ENCODE results near the gene ORAI1.
A peak's percentile ranks its signal among the peaks of the same experiment; 100 is the strongest.
"Not testable (repeated sequence)": the region's sequence is repeated elsewhere in the genome, so short reads cannot be mapped to it uniquely, and the experiment has no call there.

ORAI1 gene

GRCh38 chr12:121608301-121608700 lies 18.0 kb upstream of the ORAI1 start:
- DNase-seq, result no peak

DNA sequence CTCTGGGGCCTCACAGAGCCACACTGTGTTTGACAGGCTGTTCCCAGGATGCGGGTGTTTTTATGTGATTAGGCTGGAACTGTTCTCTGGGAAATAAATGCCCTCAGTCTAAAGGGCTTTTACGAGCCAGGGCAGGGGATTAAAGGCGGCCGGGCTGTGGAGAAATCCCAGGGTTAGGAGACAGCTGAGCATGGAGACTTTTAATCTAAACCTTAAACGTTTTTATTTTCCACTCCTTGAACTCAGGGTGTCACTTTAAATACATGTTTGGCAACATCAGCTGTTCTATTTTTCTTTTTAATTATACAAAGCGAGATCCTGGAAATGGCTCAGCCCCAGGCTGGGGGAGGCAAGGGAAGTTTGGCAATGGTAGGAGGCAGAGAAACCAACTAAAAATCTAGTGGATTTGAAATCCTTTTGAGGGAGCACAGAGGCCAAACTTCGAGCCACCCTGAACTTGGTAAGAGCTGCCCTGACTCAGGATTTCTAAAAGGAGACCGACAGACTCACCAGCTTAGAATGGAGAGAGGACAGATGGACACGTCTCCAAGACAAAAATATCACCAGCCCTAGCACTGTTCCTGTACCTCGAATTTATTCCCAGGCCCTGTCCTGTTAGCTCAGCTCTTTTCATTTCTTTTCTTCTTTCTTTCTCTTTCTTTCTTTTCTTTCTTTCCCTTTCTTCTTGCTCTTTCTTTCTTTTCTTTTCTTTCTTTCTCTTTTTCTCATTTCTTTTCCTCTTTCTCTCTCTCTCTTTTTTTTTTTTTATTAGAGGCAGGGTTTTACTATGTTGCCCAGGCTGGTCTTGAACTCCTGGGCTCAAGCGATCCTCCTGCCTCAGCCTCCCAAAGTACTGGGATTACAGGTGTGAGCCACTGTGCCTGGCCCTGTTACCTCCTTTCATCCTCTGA lies 15.8 kb upstream of the ORAI1 start:
- no peak for DNase-seq

DNA sequence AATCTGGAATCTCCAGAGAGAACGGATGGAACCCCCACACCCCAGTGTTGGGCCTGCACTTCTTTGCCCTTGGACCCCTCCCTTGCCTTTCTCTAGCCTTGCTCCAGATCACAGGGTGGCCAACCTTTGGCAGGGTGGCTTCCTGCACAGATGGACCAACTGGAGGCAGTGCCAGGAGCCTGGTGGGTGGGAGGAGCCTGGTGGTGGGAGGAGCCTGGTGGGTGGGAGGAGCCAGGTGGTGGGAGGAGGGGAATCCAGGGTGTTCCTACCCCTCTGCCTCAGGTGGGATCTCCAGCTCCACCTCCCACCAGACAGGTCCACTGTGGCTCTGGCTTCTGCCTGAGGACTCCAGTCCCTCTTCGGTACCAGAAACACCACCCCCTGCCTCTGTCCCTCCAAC lies 15.0 kb upstream of the ORAI1 start:
- DNase-seq, result no peak

DNA sequence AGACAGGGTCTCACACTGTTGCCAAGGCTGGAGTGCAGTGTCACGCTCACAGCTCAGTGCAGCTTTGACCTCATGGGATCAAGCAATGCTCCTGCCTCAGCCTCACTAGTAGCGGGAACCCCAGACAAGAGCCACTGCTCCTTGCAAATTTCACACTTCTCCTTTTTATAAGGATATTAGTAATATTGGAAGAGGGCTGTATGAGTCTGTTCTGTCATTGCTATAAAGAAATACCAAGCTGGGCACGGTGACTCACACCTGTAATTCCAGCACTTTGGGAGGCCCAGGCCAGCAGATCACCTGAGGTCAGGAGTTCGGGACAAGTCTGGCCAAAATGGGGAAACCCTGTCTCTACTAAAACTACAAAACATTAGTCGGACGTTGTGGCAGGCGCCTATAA lies 12.9 kb upstream of the ORAI1 start:
- DNase-seq, result no peak

GRCh38 chr12:121614872-121615467 lies 11.4 kb upstream of the ORAI1 start:
- DNase-seq, result no peak

DNA sequence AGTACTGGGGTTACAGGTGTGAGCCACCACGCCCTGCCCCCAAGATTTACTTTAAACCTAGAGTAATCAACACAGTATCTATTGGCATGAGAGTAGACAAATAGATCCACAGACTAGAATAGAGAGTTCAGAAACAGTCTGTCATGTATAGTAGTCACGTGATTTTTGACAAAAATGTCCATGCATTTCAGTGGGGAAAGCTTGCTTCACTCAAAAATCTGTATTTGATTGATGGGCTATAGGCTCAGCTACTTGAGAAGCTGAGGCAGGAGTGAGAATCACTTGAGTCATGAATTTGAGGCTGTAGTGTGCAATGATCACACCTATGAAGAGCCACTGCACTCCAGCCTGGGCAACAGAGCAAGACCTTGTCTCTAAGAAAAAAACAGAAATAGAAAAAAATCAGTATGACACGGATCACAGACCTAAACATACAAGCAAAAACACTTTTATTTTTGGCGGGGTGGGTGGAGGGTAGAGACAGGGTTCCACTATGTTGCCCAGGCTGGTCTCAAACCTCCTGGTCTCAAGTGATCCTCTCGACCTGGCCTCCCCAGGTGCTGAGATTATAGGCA lies 7.6 kb upstream of the ORAI1 start:
- no peak for DNase-seq

GRCh38 chr12:121620333-121620891 lies 5.9 kb upstream of the ORAI1 start:
- DNase-seq, result no peak

GRCh38 chr12:121626853-121627640 lies 717 bp downstream of the ORAI1 start:
- DNase-seq, result no peak

DNA sequence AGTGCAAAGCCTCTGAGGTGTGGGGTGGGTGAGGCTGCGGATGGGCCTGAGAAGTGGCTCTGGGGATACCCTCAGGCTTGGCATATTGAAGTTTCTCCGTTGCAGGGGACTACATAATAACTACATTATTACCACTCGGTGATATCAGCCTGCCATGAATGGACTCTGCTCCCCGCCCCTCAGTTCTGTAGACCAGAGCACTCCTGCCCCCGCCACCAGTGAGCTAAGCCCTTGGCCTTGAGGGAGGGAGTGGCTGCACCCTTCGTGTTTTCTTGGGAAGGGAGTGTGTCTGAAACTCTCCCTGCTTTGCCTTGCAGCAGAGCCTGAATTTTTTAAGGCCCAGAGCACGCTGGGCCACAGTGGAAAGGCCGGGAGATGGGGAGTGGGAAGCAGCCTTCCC lies 1.7 kb downstream of the ORAI1 start:
- no peak for DNase-seq

DNA sequence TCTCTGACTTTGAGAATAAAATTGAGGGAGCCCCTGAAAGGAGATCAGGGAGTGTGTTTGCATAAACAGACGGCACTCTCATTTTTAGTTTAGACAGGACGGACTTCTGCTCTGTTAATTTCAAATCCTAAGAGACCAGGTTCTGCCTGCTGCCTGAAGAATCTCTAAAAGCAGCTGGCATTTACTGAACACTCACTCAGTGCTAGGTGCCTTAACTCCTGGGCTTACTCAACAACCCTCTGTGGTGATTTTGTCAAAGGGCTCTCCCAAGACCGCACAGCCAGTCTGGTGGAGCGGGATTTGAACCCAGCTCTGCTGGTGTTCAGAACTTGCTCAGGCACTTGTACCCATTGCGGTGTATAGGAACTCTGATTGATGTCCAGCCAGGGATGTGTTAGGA lies 2.2 kb downstream of the ORAI1 start:
- no peak for DNase-seq

GRCh38 chr12:121630791-121631355 lies 4.5 kb downstream of the ORAI1 start:
- no peak for DNase-seq

GRCh38 chr12:121632069-121632970 lies 6.0 kb downstream of the ORAI1 start:
- DNase-seq, result peak in 1 of 2 experiments; percentile 73

DNA sequence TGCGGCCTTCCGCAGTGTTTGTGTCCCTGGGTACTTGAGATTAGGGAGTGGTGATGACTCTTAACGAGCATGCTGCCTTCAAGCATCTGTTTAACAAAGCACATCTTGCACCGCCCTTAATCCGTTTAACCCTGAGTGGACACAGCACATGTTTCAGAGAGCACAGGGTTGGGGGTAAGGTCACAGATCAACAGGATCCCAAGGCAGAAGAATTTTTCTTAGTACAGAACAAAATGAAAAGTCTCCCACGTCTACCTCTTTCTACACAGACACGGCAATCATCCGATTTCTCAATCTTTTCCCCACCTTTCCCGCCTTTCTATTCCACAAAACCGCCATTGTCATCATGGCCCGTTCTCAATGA lies 7.5 kb downstream of the ORAI1 start:
- not testable (repeated sequence) for DNase-seq

- DNase-seq, result no peak
Observed at GRCh38 chr12:121634836-121635235, 8.5 kb downstream of the ORAI1 start.

DNA sequence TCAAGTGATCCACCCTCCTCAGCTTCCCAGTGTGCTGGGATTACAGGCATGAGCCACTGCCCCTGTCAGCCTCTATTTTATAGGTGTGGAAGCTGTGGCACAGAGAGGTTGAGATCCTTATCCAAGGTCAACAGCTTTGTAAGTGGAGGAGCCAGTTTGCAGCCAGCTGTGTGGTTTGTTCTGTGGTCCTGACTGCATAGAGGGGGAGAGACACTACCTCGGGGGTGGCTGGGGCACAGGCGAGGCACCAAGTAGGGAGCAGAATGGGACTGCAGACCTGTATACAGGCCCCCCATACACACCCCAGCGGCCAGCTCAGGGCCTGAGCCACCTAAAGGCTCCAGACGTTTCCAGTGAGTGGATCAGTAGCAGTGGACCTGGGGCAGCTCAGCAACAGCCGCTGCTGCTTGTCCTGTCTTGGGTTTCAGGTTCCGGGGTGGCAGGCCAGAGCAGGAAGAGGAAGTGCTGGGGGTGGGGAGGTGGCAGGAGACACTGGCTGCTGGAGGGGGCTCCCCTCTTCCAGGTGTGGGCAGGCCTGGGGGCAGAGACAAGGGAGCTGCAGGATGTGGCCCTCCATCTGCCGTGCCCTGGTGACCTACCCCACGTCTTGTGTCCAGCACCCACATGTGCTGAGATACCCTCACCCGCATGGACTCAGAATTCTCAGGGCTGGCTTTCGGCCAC lies 11.0 kb downstream of the ORAI1 start:
- no peak for DNase-seq

DNA sequence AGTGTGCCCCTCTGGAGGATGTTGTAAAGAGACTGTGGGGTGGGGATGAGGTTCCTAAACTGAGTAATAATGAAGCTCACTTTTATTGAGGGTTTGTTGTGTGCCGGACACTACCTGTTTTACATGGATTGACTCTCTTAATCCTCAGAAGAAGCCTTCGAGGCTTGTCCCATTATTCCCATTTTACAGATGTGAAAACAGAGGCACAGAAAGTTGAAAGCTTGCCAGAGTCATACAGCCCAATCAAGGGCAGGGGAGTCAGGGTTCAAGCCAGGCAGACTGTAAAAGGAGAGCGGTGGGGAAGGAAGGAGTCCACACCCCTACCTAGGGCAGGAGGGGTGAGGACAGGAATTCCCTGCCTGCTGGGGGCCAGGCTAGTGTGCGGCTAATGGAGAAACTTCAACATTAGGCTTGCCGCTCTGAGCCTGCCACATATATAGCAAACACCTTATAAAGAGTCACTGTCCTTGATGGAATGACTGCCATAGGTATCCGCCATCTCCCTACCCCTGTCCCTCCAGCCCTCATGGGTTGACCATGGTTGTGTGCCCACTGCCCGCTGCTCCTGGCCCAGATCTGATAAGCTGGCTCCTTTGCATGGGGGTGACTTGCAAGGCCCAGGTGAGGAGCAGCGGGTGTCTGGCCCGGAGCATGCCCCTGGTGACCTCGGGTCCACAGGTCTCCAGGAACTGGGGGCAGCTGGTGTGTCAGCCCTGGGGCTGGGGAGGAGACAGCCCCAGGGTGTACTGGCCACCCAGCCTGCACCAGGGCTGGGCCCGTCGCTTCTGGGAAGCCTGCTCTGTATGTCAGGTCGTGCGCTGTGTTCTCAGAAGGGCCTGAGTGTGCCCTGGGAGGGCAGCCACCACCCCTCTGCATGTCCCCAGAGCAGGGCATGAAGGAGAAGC lies 12.2 kb downstream of the ORAI1 start:
- DNase-seq, result no peak

DNA sequence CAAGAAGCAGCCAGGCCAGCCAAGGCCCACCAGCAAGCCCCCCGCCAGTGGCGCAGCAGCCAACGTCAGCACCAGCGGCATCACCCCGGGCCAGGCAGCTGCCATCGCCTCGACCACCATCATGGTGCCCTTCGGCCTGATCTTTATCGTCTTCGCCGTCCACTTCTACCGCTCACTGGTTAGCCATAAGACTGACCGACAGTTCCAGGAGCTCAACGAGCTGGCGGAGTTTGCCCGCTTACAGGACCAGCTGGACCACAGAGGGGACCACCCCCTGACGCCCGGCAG lies 15.0 kb downstream of the ORAI1 start:
- no peak for DNase-seq

DNA sequence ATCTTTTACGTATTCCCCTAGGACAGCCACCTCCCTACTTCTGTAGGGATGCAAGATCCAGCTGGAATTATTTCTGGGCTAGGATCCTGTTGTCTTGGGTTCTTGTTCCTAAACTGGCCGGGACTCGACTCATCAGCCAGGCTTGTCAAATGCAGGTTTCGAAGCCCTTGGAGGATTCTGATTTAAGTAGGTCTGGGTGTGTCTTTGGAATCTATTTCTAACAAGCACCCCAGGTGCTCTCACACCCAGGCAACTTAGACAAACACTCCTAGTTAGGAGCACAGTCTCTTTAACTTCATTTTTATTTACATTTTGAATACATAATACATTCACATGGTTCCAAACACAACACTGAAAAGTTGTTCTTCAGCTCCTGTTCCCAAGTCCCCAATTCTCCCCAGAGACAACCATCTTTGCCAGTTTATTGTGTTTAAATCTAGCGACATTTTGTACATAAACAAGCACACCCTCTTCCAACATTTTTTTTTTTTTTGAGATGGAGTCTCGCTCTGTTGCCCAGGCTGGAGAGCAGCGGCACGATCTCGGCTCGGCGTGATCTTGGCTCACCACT lies 22.2 kb downstream of the ORAI1 start:
- no peak for DNase-seq

DNA sequence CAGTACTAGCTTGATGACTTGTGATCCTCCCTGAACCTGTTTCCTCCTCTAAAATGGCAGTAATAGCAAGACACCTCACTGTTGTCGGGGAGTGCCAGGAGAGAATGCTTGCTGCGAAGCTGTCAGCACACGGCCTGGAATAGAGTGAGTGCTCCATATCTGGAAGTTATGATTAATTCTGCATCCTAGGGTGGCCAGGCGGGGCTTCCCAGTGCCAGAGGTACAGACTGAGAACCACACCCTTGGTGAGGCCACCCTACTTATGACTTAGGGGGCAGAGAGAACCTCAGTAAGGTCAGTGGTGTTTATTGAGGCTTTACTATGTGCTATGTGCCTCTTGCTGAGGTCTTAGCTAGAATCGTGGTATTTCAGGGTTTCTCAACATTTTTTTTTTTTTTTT lies 23.0 kb downstream of the ORAI1 start:
- no peak for DNase-seq
